PC-9 (cell line): Measurements from ENCODE around the gene ARHGAP45. TPM values are rescaled to one million over a fixed set of nuclear protein-coding genes. Genes with fewer than 3 reads are reported as not detected.

Experiments used
- BruUV-seq: library from RNA; stranded (reverse); fragments of 400-500 nt; replicated peaks from 2 replicates; lab custom pipeline; 2021; lab: Mats Ljungman, UMichigan
- CTCF ChIA-PET: fragments of 300-600 bp; sonication (Branson Sonifier 250); formaldehyde crosslinking; loops from one replicate; lab custom pipeline; 2022; ENCODE audit warnings: antibody characterized with exemption; lab: Charles Lee
- POLR2A ChIA-PET: fragments of 300-600 bp; sonication (Branson Sonifier 250); formaldehyde crosslinking; loops from one replicate; lab custom pipeline; 2022; ENCODE audit warnings: antibody characterized with exemption; ENCODE audit not compliant: unreplicated experiment; lab: Charles Lee
- DNase-seq, 2 experiments: peaks; one replicate each; pipeline versions ENCODE4 v3.0.0 to v3.0.0-alpha.2; 2015 to 2022; ENCODE audit warnings: mixed read lengths in 1 of 2
- H2AFZ ChIP-seq: fragments of 200-600 bp; sonication (generic); 2 replicates; pipeline ENCODE4 v1.8.1; 2017; ENCODE audit warnings: antibody characterized with exemption
- H3F3A ChIP-seq: fragments of 200-600 bp; sonication (generic); 2 replicates; pipeline ENCODE4 v1.8.1; 2017; ENCODE audit warnings: antibody characterized with exemption, mild to moderate bottlenecking, low read depth; ENCODE audit not compliant: insufficient read depth
- H3K27ac ChIP-seq: fragments of 200-600 bp; sonication (generic); 2 replicates; pipeline ENCODE4 v1.6.1; 2016; ENCODE audit warnings: mixed run types
- H3K27me3 ChIP-seq: fragments of 200-600 bp; sonication (generic); 2 replicates; pipeline ENCODE4 v1.6.1; 2016; ENCODE audit warnings: low read depth, mixed run types; ENCODE audit not compliant: insufficient read depth
- H3K36me3 ChIP-seq: fragments of 200-600 bp; sonication (generic); 2 replicates; pipeline ENCODE4 v1.6.1; 2016; ENCODE audit warnings: low read depth, mixed run types
- H3K4me1 ChIP-seq: fragments of 200-600 bp; sonication (generic); replicated peaks from 2 replicates; pipeline ENCODE4 v1.6.1; 2016; ENCODE audit warnings: mixed run types; ENCODE audit not compliant: insufficient read depth
- H3K4me2 ChIP-seq: fragments of 200-600 bp; sonication (generic); 2 replicates; pipeline ENCODE4 v1.6.1; 2017; ENCODE audit warnings: mixed run types
- H3K4me3 ChIP-seq: fragments of 200-600 bp; sonication (generic); 2 replicates; pipeline ENCODE4 v1.6.1; 2016; ENCODE audit warnings: mixed run types
- H3K79me2 ChIP-seq: fragments of 200-600 bp; sonication (generic); 2 replicates; pipeline ENCODE4 v1.6.1; 2017; ENCODE audit warnings: low read depth, mixed run types
- H3K9me2 ChIP-seq: fragments of 200-600 bp; sonication (generic); 2 replicates; pipeline ENCODE4 v1.8.1; 2017; ENCODE audit warnings: mild to moderate bottlenecking; ENCODE audit not compliant: insufficient read depth
- H3K9me3 ChIP-seq: fragments of 200-600 bp; sonication (generic); 2 replicates; pipeline ENCODE4 v1.8.1; 2016; ENCODE audit warnings: low read depth; ENCODE audit not compliant: insufficient read depth
- H4K20me1 ChIP-seq: fragments of 200-600 bp; sonication (generic); 2 replicates; pipeline ENCODE4 v1.8.1; 2017; ENCODE audit not compliant: insufficient read depth
- EZH2 ChIP-seq: fragments of 200-600 bp; sonication (generic); IDR thresholded peaks from 2 replicates; pipeline ENCODE4 v1.8.0; 2017; ENCODE audit warnings: antibody characterized with exemption, low read depth
- intact Hi-C: fragments of 100-400 bp; cut with micrococcal nuclease; formaldehyde crosslinking; loops from one replicate; pipeline ENCODE4 v1.10.0; 2022; ENCODE audit not compliant: unreplicated experiment
- total RNA-seq: library from RNA; stranded (reverse); gene quantifications from 2 replicates; pipeline ENCODE4 v1.2.3, GENCODE V29; 2021
- TF ChIP-seq, protein P1 (sequence below): fragments of 200-600 bp; sonication (generic); conservative IDR thresholded peaks from 2 replicates; pipeline ENCODE4 v1.6.1; 2017; ENCODE audit warnings: mixed run types, antibody characterized with exemption, mild to moderate bottlenecking, moderate library complexity

ARHGAP45 gene
- total RNA-seq, 1 experiment from 2014 or later: 20.2 TPM

DNA sequence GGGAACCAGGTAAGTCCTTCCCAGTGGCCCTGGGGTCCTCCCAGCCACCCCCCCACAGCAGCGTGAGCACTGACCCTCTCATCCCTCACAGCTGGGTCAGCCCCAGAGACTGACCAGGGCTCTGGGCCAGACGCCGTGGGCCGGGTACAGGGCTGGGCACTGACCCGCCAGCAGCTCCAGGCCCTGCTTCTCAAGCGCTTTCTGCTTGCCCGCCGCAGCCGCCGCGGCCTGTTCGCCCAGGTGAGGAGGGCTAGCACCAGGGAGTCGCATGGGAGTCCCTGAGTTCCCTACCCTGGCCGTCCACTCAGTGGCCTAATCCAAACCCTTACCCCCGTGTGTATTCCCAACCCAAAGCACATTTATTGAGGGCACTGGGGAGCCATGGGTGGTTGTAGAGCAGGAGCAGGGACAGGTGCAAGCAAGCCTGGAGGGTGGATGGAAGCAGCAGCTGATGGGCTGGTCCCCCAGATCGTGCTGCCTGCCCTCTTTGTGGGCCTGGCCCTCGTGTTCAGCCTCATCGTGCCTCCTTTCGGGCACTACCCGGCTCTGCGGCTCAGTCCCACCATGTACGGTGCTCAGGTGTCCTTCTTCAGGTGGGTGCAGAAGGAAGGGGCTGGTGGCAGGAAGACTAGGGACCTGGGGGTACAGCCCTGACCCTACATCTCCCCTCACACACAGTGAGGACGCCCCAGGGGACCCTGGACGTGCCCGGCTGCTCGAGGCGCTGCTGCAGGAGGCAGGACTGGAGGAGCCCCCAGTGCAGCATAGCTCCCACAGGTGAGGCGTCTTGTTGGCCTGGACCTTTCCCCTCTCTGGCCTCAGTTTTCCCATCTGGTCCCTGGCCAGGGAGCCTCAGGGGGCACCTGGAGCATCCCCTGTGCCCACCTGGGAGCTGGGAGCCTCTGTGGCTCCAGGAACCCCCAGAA is 12.6 kb upstream of the ARHGAP45 start:
- CTCF ChIA-PET: no interaction called here
- TF ChIP-seq EZH2: no peak
- TF ChIP-seq, protein P1, sequence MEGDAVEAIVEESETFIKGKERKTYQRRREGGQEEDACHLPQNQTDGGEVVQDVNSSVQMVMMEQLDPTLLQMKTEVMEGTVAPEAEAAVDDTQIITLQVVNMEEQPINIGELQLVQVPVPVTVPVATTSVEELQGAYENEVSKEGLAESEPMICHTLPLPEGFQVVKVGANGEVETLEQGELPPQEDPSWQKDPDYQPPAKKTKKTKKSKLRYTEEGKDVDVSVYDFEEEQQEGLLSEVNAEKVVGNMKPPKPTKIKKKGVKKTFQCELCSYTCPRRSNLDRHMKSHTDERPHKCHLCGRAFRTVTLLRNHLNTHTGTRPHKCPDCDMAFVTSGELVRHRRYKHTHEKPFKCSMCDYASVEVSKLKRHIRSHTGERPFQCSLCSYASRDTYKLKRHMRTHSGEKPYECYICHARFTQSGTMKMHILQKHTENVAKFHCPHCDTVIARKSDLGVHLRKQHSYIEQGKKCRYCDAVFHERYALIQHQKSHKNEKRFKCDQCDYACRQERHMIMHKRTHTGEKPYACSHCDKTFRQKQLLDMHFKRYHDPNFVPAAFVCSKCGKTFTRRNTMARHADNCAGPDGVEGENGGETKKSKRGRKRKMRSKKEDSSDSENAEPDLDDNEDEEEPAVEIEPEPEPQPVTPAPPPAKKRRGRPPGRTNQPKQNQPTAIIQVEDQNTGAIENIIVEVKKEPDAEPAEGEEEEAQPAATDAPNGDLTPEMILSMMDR: no peak
- H3K9me2 ChIP-seq: no peaks in the 10 kb centered on the region
- no peak overlapping the region for H3K27ac ChIP-seq
- H3K36me3 ChIP-seq: no peaks in the 10 kb centered on the region
- no peak overlapping the region for H3K4me2 ChIP-seq
- H3K27me3 ChIP-seq: no peaks in the 10 kb centered on the region
- H3K9me3 ChIP-seq: no peaks in the 10 kb centered on the region
- no peaks in the 10 kb centered on the region for H3K4me1 ChIP-seq
- no peak overlapping the region for H2AFZ ChIP-seq
- no peaks in the 10 kb centered on the region for H3K79me2 ChIP-seq
- intact Hi-C loops: no loop called here
- POLR2A ChIA-PET: no interaction called here
- no peak overlapping the region for H3K4me3 ChIP-seq
- H3F3A ChIP-seq: peaks cover 17% of the 10 kb centered on the region; the same call in 1 of the 2 replicates
- no peak for DNase-seq
- H4K20me1 ChIP-seq: no peaks in the 10 kb centered on the region
- BruUV-seq: no TSS peak

DNA sequence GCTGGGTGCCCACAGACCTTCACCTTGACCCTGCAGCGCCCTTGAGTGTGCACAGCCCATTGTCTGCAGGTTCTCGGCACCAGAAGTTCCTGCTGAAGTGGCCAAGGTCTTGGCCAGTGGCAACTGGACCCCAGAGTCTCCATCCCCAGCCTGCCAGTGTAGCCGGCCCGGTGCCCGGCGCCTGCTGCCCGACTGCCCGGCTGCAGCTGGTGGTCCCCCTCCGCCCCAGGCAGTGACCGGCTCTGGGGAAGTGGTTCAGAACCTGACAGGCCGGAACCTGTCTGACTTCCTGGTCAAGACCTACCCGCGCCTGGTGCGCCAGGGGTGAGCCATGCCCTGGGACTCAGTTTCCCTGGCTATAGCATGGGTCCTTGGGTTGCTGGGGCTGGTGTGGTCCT is 11.9 kb upstream of the ARHGAP45 start:
- Histone ChIP-seq H2AFZ (no peak overlapping the region), H3K27me3 (no peaks in the 10 kb centered on the region), H3K79me2 (no peaks in the 10 kb centered on the region), H3K4me3 (no peak overlapping the region), H4K20me1 (no peaks in the 10 kb centered on the region), H3K27ac (no peak overlapping the region), H3K9me3 (no peaks in the 10 kb centered on the region), H3K4me2 (no peak overlapping the region), H3K36me3 (no peaks in the 10 kb centered on the region), H3K4me1 (no peaks in the 10 kb centered on the region), H3K9me2 (no peaks in the 10 kb centered on the region), H3F3A (peaks cover 16% of the 10 kb centered on the region; the same call in 1 of the 2 replicates)
- intact Hi-C loops: no loop called here
- ChIA-PET CTCF (no interaction called here), POLR2A (no interaction called here)
- no peak for DNase-seq
- no TSS peak for BruUV-seq
- TF ChIP-seq EZH2: no peak
- TF ChIP-seq, protein P1: no peak

DNA sequence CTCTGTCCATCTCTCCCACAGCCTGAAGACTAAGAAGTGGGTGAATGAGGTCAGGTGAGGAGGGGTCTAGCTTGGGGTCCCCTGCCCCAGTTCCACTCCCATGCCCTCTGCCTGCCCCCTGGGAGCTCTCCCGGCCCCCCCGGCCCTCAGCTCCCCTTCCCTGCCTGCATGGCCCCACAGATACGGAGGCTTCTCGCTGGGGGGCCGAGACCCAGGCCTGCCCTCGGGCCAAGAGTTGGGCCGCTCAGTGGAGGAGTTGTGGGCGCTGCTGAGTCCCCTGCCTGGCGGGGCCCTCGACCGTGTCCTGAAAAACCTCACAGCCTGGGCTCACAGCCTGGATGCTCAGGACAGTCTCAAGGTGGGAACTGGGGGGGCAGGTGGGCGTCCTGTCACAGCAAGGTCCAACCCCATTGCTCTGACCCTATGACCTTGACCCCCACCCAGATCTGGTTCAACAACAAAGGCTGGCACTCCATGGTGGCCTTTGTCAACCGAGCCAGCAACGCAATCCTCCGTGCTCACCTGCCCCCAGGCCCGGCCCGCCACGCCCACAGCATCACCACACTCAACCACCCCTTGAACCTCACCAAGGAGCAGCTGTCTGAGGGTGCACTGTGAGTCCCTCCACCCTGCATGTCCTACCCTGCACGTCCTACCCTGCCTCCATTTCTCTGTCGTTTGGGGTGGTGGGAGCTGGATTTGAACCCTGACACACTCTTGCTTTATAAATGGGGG is 10.9 kb upstream of the ARHGAP45 start:
- no peak overlapping the region for H3K4me3 ChIP-seq
- no peaks in the 10 kb centered on the region for H3K9me2 ChIP-seq
- CTCF ChIA-PET: no interaction called here
- BruUV-seq: no TSS peak
- H3K27me3 ChIP-seq: no peaks in the 10 kb centered on the region
- no peaks in the 10 kb centered on the region for H3K9me3 ChIP-seq
- H3K79me2 ChIP-seq: no peaks in the 10 kb centered on the region
- no peaks in the 10 kb centered on the region for H3K36me3 ChIP-seq
- H3K27ac ChIP-seq: no peak overlapping the region
- intact Hi-C loops: no loop called here
- TF ChIP-seq, protein P1: no peak
- no peak for TF ChIP-seq EZH2
- H3F3A ChIP-seq: peaks cover 11% of the 10 kb centered on the region; the same call in 1 of the 2 replicates
- H3K4me2 ChIP-seq: no peak overlapping the region
- POLR2A ChIA-PET: no interaction called here
- no peaks in the 10 kb centered on the region for H3K4me1 ChIP-seq
- DNase-seq: no peak
- no peak overlapping the region for H2AFZ ChIP-seq
- no peaks in the 10 kb centered on the region for H4K20me1 ChIP-seq
